Endothelial cell of umbilical vein (primary cell): Measurements from ENCODE around the gene COL4A2. TPM values are rescaled to one million over a fixed set of nuclear protein-coding genes. Genes with fewer than 3 reads are reported as not detected.

Source experiments
- BruUV-seq: library from RNA; stranded (reverse); fragments of 400-500 nt; replicated peaks from 2 replicates; lab custom pipeline; 2021; lab: Mats Ljungman, UMichigan
- CTCF ChIA-PET: fragments of 300-600, 350-600 bp; sonication (Branson Sonifier 250); formaldehyde crosslinking; loops from one replicate; lab custom pipeline; 2021; ENCODE audit warnings: antibody characterized with exemption, inconsistent platforms; lab: Charles Lee
- POLR2A ChIA-PET: fragments of 300-600, 350-600 bp; sonication (Branson Sonifier 250); formaldehyde crosslinking; loops from one replicate; lab custom pipeline; 2021; ENCODE audit warnings: antibody characterized with exemption, inconsistent platforms; lab: Charles Lee
- DNase-seq: peaks from one replicate; pipeline ENCODE4 v3.0.0-alpha.2; 2011; ENCODE audit warnings: low read depth, low spot score
- FAIRE-seq: peaks from 2 replicates; lab custom pipeline; 2011; peaks lifted over from hg19 to GRCh38; lab: Jason Lieb, UNC
- H2AFZ ChIP-seq: 2 replicates; pipeline ENCODE4 v1.6.0; 2012; ENCODE audit warnings: low read depth, low read length, control low read depth, inconsistent platforms
- H3K27ac ChIP-seq: 2 replicates; pipeline ENCODE4 v1.5.1; 2011; ENCODE audit warnings: low read depth, mild to moderate bottlenecking, control low read depth, low read length, moderate library complexity; ENCODE audit not compliant: insufficient read depth
- H3K27me3 ChIP-seq, 2 experiments: 2 replicates each; pipeline versions ENCODE4 v1.6.0 to v1.6.1; 2011; ENCODE audit warnings: low read length in 2 of 2, mixed read lengths in 1 of 2; ENCODE audit not compliant: control insufficient read depth in 2 of 2, insufficient read depth in 2 of 2
- H3K36me3 ChIP-seq, 2 experiments: 2 replicates in 1 of 2; 3 replicates in 1 of 2; pipeline ENCODE4 v1.5.1; 2011; ENCODE audit warnings: low read length in 2 of 2, mild to moderate bottlenecking in 1 of 2, moderate library complexity in 1 of 2; ENCODE audit not compliant: control insufficient read depth in 2 of 2, insufficient read depth in 2 of 2; ENCODE audit errors: extremely low read depth in 1 of 2
- H3K4me1 ChIP-seq: 3 replicates; pipeline ENCODE4 v1.5.1; 2011; ENCODE audit warnings: mild to moderate bottlenecking, low read length; ENCODE audit not compliant: control insufficient read depth, insufficient read depth; ENCODE audit errors: extremely low read depth
- H3K4me2 ChIP-seq: 2 replicates; pipeline ENCODE4 v1.6.1; 2011; ENCODE audit warnings: low read length, control low read depth, mixed read lengths; ENCODE audit not compliant: insufficient read depth
- H3K4me3 ChIP-seq, 3 experiments: fragments of 200-600 bp in 1 of 3; sonication (generic), shearing (Covaris generic) in 1 of 3; replicated peaks in 1 of 3; 2 replicates each; pipeline ENCODE4 v1.5.1; 2011 to 2016; ENCODE audit warnings: control low read depth in 3 of 3, low read length in 3 of 3, mild to moderate bottlenecking in 2 of 3, inconsistent platforms in 1 of 3, low read depth in 1 of 3, moderate library complexity in 1 of 3; ENCODE audit not compliant: insufficient read depth in 1 of 3
- H3K79me2 ChIP-seq: 2 replicates; pipeline ENCODE4 v1.6.0; 2012; ENCODE audit warnings: low read length, inconsistent platforms; ENCODE audit not compliant: control insufficient read depth, insufficient read depth
- H3K9ac ChIP-seq: replicated peaks from 2 replicates; pipeline ENCODE3; 2011; ENCODE audit warnings: low read length, control low read depth; ENCODE audit not compliant: insufficient read depth; ENCODE audit errors: extremely low read depth
- H3K9me1 ChIP-seq: replicated peaks from 3 replicates; pipeline ENCODE4 v1.6.0; 2011; ENCODE audit warnings: mild to moderate bottlenecking, low read length; ENCODE audit not compliant: control insufficient read depth, insufficient read depth; ENCODE audit errors: extremely low read depth
- H3K9me3 ChIP-seq: replicated peaks from 2 replicates; pipeline ENCODE4 v1.5.1; 2012; ENCODE audit warnings: low read length, inconsistent platforms; ENCODE audit not compliant: control insufficient read depth, insufficient read depth
- H4K20me1 ChIP-seq: replicated peaks from 2 replicates; pipeline ENCODE3; 2011; ENCODE audit warnings: mild to moderate bottlenecking, low read length; ENCODE audit not compliant: control insufficient read depth, insufficient read depth; ENCODE audit errors: extremely low read depth
- CTCF ChIP-seq, 2 donors: IDR thresholded peaks; 1 replicate in 1 of 2; 2 replicates in 1 of 2; pipeline ENCODE4 v1.5.1; 2011; ENCODE audit warnings: low read length in 2 of 2, mild to moderate bottlenecking in 2 of 2, moderate library complexity in 2 of 2, control low read depth in 1 of 2, inconsistent platforms in 1 of 2, low read depth in 1 of 2; ENCODE audit not compliant: insufficient read depth in 1 of 2; ENCODE audit errors: extremely low read depth in 1 of 2
- EZH2 ChIP-seq: IDR thresholded peaks from 2 replicates; pipeline ENCODE4 v1.6.1; 2012; ENCODE audit warnings: borderline replicate concordance, low read depth, mild to moderate bottlenecking, moderate library complexity, low read length, inconsistent platforms; ENCODE audit not compliant: severe bottlenecking
- FOS ChIP-seq: IDR thresholded peaks from 2 replicates; pipeline ENCODE4 v1.6.1; 2011; ENCODE audit warnings: mild to moderate bottlenecking, low read length, moderate library complexity, borderline replicate concordance; ENCODE audit not compliant: insufficient read depth
- GATA2 ChIP-seq: IDR thresholded peaks from 2 replicates; pipeline ENCODE4 v1.7.0; 2011; ENCODE audit warnings: low read depth, mild to moderate bottlenecking, moderate library complexity, mixed read lengths, low read length; ENCODE audit not compliant: insufficient read length, insufficient read depth
- JUN ChIP-seq: IDR thresholded peaks from 2 replicates; pipeline ENCODE4 v1.6.1; 2011; ENCODE audit warnings: borderline replicate concordance, low read depth; ENCODE audit not compliant: insufficient read length, insufficient read depth
- MAX ChIP-seq: IDR thresholded peaks from 2 replicates; pipeline ENCODE4 v1.6.1; 2011; ENCODE audit not compliant: insufficient read depth, insufficient read length
- MYC ChIP-seq: IDR thresholded peaks from one replicate; pipeline ENCODE4 v1.6.1; 2011; ENCODE audit warnings: mild to moderate bottlenecking, low read depth, low read length
- POLR2A ChIP-seq: IDR thresholded peaks from 2 replicates; pipeline ENCODE4 v1.6.1; 2012; ENCODE audit warnings: low read depth, mild to moderate bottlenecking, control low read depth, low read length
- POLR2AphosphoS5 ChIP-seq: IDR thresholded peaks from 2 replicates; pipeline ENCODE4 v1.6.1; 2012; ENCODE audit warnings: low read depth, mild to moderate bottlenecking, control low read depth, low read length, moderate library complexity; ENCODE audit not compliant: insufficient read depth
- dilution Hi-C: fragments of 300-500 bp; cut with MboI; formaldehyde crosslinking; loops from one replicate; pipeline ENCODE4 v1.15.0; 2019; ENCODE audit warnings: low sequenced_read_pairs; ENCODE audit not compliant: extremely low pct_ligation_motif_present
- intact Hi-C: fragments of 100-400 bp; cut with micrococcal nuclease; formaldehyde crosslinking; loops from one replicate; pipeline ENCODE4 v1.10.0; 2022
- polyA plus RNA-seq, 4 experiments: library from polyadenylated mRNA; depleted of rRNA in 3 of 4; stranded (reverse) in 3 of 4; unstranded in 1 of 4; fragments of >200 nt; gene quantifications; 2 replicates each; pipeline versions ENCODE4 v1.2.1 to v1.2.3, GENCODE V29; 2011 to 2012; ENCODE audit warnings: missing spikeins in 1 of 4
- total RNA-seq: library from RNA; stranded (reverse); gene quantifications from 2 replicates; pipeline ENCODE4 v1.2.3, GENCODE V29; 2021

The COL4A2 gene
- total and polyA plus RNA-seq, 2 donors (not counting 3 experiments of a cell fraction or from before 2014, with no cell fraction given): 792 to 940 TPM

- peaks cover 3 to 5% of the 10 kb centered on the region in 2 experiments for H3K36me3 ChIP-seq
- H3K79me2 ChIP-seq: peaks cover 16% of the 10 kb centered on the region
- CTCF ChIA-PET: interaction anchor here (0.7 to 2.6 kb wide), 3 partner anchors 8 to 122 kb away, joined by 4 to 10 read pairs (median 5); no protein-coding TSS in a partner anchor
- TF ChIP-seq CTCF (IDR thresholded peaks at IDR 0.05; ENCODE audit: extremely low read depth in 1 of 2, insufficient read depth in 1 of 2, low read depth in 1 of 2, low read length in 2 of 2): no peak
- no peak for TF ChIP-seq JUN
- TF ChIP-seq FOS: no peak
- no peak for TF ChIP-seq EZH2
- no peak for TF ChIP-seq POLR2A
- no peak for TF ChIP-seq MAX
- TF ChIP-seq GATA2: no peak
- TF ChIP-seq MYC: no peak
- TF ChIP-seq POLR2AphosphoS5: no peak
- H3K4me1 ChIP-seq: peaks cover 40% of the 10 kb centered on the region
- no peaks in the 10 kb centered on the region for H4K20me1 ChIP-seq
- H3K27me3 ChIP-seq: no peaks in the 10 kb centered on the region
- no peak overlapping the region for H3K27ac ChIP-seq
- no peak overlapping the region for H3K9ac ChIP-seq
- H3K4me2 ChIP-seq: no peak overlapping the region
- H2AFZ ChIP-seq: no peak overlapping the region
- intact Hi-C loops (no loop called here), dilution Hi-C loops (no loop called here)
- no peak overlapping the region for H3K4me3 ChIP-seq
- DNase-seq (no peak), FAIRE-seq (no peak)
- H3K9me3 ChIP-seq: no peaks in the 10 kb centered on the region
- POLR2A ChIA-PET: no interaction called here
- BruUV-seq: no TSS peak
- no peaks in the 10 kb centered on the region for H3K9me1 ChIP-seq
These were observed 62.3 kb downstream of the COL4A2 start for GRCh38 chr13:110369400-110369799.
